HG02884 (cell line): Measurements from ENCODE around the gene KIF4B.
"Not testable (repeated sequence)": the region's sequence is repeated elsewhere in the genome, so short reads cannot be mapped to it uniquely, and the experiment has no call there.

Experiments
- ATAC-seq: cut with Tn5 transposase; IDR thresholded peaks from one replicate; pipeline ENCODE4 v1.9.1; 2021; ENCODE audit warnings: mild to moderate bottlenecking, moderate library complexity; ENCODE audit not compliant: unreplicated experiment

The KIF4B gene

DNA sequence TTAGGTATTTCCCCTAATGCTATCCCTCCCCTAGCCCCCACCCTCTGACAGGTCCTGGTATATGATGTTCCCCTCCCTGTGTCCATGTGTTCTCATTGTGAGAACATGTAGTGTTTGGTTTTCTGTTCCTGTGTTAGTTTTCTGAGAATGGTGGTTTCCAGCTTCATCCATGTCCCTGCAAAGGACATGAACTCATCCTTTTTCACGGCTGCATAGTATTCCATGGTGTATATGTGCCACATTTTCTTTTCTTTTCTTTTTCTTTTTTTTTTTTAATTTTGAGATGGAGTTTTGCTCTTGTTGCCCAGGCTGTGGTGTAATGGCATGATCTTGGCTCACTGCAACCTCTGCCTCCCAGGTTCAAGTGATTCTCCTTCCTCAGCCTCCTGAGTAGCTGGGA is 7.3 kb upstream of the KIF4B start:
- not testable (repeated sequence) for ATAC-seq

DNA sequence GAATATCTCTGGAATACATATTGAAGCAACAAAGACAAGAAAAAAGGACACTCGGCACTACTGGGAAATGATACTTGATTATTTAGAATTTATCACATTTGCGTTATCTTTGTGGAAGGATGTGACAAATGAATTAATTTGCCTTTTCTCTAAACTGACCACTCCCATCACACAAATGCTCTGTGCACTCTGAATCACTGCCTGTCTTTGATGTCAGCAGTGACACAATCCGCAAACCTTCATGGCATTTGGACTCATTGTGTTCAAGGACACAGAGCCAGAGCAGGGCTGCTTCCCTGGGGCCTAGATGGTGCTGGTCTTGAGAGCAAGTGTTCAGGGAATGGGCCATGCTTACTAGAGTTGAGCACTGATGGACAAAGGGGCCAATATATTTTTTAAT is 4.9 kb upstream of the KIF4B start:
- no peak for ATAC-seq

DNA sequence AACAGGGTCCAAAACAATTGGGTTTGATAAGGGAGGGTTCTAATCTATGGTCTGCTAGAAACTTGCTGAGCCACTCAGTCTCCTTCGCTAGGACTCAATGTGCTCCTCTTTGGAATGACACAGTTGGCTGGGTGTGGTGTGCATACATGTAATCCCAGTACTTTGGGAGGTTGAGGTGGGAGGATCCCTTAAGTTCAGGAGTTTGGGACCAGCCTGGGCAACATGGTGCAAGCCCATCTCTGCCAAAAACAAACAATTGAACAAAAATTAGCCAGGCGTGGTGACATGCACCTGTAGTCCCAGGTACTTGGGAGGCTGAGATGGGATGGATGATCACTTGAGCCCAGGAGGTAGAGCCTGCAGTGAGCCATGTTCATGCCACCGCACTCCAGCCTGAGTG is 2.7 kb upstream of the KIF4B start:
- ATAC-seq: no peak

DNA sequence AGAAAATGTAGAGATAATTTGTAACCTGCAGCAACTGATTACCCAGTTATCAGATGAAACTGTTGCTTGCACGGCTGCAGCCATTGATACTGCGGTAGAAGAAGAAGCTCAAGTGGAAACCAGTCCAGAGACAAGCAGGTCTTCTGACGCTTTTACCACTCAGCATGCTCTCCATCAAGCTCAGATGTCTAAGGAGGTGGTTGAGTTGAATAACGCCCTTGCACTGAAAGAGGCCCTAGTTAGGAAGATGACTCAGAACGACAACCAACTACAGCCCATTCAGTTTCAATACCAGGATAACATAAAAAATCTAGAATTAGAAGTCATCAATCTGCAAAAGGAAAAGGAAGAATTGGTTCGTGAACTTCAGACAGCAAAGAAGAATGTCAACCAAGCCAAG is 1.7 kb downstream of the KIF4B start:
- ATAC-seq: no peak

DNA sequence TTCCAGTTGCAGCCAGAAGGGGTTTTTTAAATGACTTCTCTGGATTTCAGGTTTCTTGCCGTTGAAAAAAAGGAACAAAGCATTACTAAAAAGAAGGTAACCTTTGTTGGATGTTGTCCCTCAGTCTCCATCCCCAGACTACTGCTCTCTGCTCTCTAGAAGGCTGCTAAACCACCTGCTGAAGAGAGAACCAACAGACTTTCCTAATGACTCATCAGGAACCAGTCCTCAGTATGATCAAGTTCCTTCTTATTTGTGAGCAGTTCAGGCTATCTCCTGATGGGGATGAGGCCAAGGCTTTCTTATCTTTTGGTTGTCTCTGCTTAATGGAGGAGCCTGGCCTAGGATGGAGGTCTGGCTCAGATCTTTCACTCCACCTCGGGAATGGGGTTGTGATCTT is 4.1 kb downstream of the KIF4B start:
- peak; percentile 99 for ATAC-seq

DNA sequence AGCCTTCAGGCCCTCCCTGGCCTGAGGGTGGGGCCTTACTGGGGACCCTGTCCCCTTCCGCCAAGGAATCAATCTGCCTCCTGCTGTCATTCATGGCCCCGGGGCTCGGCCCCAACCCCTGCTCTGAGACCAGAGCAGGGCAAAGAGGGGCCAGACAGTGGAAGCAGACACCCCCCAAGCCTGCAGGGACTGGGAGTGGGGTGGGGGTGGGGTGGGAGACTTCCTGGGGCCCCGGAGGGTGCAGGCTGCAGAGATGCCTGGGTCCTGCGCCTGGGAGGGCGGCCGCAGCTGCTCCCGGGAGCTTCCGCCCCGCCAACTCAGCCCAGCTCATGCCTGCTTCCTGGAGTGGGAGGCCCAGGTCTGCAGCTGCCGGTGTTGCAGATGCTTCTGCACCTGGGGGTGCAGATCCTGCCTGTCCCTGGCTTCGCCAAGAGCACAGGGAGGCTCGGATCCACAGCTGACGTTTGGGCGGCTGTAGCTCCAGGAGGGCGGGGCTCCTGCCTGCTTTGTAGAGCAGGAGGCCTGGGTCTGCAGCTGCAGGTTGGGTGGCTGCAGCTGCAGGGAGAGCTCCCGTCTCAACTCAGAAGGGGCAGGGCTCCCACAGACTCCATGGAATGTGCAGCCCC is 6.2 kb downstream of the KIF4B start:
- ATAC-seq: no peak

DNA sequence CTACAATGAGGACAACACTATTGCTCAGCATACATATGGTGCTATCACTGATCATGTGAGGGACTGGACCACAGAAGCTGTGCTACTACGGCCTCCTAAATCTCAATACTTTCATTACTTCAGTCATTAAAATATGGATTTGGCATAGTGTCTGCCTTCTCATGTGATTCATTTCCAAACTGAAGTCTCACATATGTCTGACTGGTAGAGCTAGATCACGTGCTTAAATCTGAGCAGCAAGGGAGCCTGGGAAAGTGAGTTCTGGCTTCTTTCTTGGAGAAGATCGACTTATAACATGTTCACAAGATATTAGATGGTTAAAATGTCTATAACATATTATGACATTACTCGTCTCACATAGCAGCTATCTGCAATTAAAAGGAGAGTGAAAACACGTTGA is 8.3 kb downstream of the KIF4B start:
- no peak for ATAC-seq

DNA sequence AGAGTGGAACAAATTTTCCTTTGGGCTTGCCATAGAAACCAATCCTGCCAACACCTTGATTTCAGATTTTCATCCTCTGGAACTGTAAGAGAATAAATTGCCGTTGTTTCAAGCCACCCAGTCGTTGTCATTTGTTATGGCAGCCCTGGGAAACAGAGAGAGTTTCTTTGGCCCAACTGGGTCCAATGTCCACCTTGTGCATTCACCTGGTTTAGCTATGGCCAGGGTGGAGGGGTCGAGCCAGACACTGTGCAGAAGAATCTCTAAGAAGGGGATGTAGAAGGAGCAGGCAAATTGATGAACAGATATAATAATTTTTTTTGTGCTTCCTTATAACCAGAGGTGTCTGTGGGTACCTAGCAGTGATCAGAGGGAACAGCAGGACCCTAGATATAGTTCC is 9.8 kb downstream of the KIF4B start:
- ATAC-seq: no peak

DNA sequence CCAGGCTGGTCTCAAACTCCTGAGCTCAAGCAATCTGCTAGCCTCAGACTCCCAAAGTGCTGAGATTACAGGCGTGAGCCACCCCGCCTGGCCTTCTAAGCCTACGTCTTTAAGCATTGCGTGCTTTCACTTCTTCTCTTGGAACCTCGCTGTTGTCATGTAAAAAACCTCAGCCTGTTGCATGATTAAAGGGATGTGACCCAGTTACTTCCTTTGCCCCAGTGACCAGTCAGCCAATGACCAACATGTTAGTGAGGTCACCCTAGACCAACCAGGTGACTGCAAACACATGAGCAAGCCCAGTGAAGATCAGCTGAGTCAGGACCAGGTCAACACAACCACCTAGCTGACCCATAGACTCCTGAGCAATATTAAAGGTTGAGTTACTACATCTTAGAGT is 10.5 kb downstream of the KIF4B start:
- ATAC-seq: no peak

DNA sequence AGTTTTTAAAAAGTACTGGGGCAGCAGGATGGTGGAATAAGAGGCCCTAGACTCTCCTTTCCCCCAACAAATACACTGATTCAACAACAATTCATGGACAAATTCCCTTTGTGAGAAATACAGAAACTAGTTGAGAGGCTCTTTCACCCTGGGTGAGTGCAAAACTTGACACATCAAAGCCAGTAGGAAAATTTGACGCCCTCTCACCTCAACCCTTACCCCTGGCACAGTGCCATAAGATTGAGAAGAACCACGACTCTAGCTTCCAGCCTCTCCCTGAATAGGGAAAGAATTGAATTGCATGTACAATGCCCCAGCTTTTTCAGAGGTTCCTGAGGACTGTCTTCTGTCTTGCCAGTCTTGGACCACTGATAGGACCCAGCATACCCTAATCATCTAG is 12.3 kb downstream of the KIF4B start:
- no peak for ATAC-seq

DNA sequence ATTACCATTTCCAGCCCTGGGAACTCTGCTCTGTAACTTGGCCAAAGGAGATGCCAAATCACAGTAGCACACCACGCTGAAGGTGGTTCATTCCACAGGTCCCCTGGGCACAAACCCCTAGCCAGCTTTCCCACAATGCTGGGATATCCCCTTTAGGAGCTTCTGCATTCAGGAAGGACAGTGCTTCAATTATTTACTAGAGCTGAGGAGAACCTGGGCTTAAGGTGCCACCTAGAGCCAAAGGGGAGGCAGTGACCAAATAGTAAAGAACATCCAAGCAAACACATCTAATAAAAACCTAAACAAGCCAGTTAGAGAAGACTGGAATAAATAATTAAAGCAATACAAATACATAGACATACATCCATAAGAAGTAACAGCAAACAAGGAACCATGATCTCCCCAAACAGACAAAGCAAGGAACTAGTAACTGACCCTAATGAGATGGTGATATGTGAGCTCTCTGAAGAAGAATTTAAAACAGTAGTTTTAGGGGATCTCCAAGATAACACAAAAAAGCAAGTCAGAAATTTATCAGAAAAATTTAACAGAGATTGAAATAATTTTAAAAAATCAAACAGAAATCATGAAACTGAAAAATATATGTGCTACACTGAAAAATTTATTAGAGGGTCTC is 14.6 kb downstream of the KIF4B start:
- no peak for ATAC-seq

DNA sequence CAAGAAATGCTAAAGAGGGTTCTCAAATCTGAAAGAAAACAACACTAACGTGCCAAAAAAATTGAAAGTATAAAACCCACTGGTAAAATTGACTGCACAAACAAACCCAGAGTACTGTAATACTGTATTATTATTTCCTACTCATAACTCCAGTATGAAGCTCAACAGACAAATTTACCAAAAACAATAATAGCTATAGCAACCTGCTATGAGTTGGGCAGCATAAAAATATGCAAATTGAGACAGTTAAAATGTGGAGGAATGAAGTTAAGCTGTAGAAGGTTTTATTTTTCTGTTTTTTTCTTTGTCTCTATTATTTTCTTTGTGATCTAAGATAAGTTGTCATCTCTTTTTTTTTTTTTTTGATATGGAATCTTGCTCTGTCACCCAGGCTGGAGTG is 15.7 kb downstream of the KIF4B start:
- ATAC-seq: no peak

DNA sequence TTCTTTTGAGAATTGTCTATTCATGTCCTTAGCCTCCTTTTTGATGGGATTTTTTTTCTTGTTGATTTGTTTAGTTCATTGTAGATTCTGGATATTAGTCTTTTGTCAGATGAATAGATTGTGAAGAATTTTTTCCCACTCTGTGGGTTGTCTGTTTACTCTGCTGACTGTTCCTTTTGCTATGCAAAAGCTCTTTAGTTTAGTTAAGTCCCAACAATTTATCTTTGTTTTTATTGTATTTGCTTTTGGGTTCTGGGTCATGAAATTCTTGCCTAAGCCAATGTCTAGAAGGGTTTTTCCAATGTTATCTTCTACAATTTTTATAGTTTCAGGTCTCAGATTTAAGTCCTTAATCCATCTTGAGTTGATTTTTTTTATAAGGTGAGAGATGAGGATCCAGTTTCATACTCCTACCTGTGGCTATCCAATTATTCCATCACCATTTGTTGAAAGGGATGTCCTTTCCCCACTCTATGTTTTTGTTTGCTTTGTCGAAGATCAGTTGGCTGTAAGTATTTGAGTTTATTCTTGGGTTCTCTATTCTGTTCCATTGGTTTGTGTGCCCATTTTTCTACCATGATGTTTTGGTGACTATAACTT is 20.7 kb downstream of the KIF4B start:
- not testable (repeated sequence) for ATAC-seq

DNA sequence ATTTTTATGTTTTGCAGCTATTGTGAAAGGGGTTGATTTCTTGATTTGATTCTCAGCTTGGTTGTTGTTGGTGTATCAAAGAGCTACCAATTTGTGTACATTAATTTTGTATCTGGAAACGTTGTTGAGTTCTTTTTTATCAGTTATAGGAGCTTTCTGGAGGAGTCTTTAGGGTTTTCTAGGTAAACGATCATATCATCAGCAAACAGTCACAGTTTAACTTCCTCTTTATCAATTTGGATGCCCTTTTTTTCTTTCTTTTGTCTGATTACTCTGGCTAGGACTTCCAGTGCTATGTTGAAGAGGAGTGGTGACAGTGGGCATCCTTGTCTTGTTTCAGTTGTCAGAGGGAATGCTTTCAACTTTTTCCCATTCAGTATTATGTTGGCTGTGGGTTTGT is 21.5 kb downstream of the KIF4B start:
- not testable (repeated sequence) for ATAC-seq

DNA sequence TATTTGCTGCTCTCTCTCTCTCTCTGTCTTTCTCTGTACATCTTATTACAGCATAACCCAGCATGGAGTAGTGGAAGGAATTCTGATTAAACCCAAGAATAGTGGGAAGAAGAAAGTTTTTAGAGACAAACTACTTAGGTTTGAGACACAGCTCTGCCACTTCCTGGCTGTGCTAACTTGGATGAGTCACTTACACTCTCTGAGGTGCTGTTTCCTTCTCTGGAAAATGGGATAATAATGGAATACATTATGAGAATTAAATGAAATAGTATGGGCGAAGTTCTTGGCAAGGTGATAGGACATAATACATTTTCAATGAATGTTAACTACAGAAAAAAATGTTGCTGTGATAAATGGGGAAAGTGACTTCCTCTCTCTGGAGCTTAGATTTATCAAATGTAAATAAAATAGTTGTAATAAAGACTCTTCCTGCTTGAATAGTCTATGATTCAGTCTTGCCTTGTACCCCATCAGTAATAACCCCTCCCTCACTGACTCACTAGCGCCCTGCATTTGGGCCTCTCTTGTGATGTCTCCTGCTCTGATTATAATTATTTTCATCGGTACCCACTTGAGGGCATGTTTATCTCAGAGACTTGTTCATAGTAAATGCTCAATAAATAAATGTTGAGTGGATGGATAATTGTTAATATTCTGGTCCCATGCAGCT is 27.6 kb downstream of the KIF4B start:
- ATAC-seq: no peak

DNA sequence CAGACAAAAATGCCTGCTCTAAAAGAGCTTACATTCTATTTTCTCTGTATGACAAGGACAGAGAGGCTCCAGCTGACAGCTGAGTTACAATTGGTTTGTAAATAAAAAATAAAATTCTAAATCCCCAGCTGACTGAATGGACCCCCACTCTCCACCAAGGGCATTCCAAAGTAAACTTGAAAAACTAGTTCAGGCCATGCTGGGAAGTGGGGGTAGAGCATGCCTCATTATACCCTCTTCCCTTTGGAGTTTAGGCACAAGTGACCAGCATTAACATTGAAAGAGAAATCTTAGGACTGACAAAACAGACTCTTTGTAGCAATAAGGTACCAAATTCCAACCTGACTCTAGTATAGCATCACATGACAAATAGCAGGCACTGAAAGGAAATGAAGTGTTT is 31.0 kb downstream of the KIF4B start:
- ATAC-seq: no peak

DNA sequence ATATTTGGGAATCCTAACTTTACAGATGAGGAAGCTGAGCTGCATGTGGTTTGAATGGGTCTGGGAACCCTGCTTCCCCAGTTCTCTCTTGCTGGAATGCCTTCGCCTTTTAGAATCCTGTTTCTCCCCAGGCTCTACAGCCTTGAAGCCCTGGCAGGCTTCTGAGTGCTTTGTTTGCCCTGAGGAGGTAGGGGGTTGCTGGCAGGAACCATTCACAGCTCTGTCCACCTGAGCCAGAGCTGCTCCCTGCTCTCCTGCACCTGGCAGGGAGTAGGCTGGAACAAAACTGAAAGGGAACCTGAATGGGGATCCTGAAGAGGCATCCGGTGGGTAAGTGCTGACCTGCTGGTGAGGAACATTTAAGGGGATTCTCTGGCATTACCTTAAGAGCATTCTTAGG is 33.0 kb downstream of the KIF4B start:
- ATAC-seq: no peak

DNA sequence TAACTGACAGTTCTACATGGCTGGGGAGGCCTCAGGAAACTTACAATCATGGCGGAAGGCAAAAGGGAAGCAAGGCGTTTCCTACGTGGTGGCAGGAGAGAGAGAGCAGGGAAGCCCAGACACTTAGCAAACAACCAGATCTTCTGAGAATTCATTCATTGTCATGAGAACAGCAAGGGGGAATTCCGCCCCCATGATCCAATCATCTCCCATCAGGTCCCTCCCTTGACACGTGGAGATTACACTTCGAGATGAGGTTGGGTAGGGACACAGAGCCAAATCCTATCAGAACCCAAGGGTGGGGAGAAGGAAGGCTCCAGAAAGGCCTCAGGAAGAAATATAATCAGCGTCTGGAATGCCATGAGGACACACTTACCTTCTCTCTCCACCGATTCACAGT is 34.3 kb downstream of the KIF4B start:
- no peak for ATAC-seq

DNA sequence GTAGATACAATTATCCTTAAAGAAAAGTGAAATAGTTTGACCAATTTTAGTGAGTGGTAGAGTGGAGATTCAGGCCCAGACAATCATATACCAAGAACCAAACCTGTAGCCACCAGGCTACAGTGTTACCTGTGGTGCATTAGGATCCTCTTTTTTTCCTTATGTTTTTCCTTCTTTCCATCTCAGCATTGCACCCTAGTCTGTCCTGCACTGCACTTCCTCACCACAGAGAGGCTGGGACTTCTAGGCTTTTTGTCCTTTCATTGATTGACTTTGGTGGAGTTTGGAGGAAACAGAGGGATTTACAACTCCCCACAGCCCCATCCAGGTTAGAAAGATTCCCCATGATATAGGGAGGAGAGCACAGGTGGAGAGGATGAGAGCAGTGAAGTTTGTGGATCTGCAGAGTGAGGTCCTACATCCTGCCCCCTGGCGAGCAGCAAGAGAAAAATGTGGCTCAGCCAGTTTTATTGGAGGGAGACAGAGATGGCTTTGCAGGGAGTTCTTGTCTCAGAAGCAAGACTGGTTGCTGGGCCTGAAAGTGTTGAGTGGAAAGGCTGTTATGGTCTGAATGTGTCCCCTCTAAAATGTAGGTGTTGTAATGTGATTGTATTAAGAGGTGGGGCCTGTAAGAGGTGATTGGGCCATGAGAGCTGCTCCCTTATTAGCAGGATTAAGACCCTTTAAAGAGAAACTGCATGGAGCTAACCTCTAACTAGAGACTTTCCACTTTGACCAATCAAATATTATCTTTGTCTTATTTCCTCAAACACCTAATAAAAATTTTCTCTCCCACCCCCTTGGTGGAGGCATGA is 36.2 kb downstream of the KIF4B start:
- no peak for ATAC-seq

DNA sequence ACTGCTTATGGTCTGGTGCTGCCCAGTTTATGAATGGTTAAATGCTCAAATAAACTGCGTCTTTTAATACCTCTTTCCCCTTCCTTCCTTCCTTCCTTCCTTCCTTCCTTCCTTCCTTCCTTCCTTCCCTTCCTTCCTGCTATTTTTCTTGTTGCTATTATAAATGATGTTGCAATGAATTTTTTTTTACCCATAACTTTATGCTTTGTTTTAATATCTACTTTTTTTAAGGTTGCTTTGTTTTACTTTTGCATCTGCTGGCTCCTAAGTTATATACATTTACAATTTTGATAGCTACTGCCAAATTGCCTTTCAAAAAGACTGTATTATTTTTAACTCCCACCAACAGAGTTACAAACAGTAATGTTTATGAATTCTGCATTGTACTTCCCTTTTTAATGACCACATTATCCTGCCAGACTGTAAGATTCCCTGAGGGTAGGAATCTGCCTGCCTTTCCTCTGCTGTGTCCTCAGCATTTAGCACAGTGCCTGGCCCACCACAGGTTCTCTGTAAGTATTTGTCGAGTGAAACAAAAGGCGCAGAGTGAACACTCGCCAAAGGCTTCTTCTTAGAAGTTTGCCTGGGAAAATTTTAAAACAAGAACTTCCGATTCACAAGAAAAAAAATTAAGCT is 36.9 kb downstream of the KIF4B start:
- ATAC-seq: no peak

DNA sequence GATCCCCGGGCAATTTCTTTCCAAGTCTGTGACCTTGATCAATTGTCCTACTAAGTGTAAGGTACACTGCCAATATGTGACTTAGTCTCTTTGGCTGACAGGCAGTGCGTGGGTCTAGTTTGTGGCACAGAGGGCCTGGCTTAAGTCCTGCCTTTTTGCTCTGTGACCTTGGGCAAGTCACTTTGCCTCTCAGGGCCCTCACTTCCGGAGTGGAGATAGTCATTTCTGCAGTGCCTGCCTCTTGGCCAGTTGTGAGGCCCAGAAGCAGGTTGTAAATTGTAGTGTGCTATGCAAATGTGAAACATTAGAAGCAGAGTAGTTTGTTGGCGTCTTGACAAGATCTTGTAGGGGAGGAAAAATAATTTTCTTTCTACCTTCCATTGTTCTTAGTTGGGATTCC is 39.0 kb downstream of the KIF4B start:
- no peak for ATAC-seq
